Peyer's patch (tissue), 4 donors: ENCODE results near the gene POLR2J2.
"Not testable (repeated sequence)": the region's sequence is repeated elsewhere in the genome, so short reads cannot be mapped to it uniquely, and the experiment has no call there.

ENCODE experiments used
- POLR2A ChIP-seq, 2 donors: fragments of 450-650 bp; IDR thresholded peaks; one replicate each; pipeline ENCODE4 v1.5.1; 2017; ENCODE audit warnings: antibody characterized with exemption in 2 of 2, mild to moderate bottlenecking in 2 of 2, moderate library complexity in 2 of 2
- TF ChIP-seq, protein P1 (sequence below), 6 experiments: fragments of 450-650 bp in 4 of 6; fragments of 200-600 bp in 2 of 6; sonication (generic) in 1 of 6; IDR thresholded peaks; one replicate each; pipeline ENCODE4 v1.5.1; 2017 to 2019; ENCODE audit warnings: antibody characterized with exemption in 6 of 6, mild to moderate bottlenecking in 3 of 6, moderate library complexity in 1 of 6

GRCh38 chr7:102690602-102691001 is 19.1 kb upstream of the POLR2J2 start:
- TF ChIP-seq, protein P1, sequence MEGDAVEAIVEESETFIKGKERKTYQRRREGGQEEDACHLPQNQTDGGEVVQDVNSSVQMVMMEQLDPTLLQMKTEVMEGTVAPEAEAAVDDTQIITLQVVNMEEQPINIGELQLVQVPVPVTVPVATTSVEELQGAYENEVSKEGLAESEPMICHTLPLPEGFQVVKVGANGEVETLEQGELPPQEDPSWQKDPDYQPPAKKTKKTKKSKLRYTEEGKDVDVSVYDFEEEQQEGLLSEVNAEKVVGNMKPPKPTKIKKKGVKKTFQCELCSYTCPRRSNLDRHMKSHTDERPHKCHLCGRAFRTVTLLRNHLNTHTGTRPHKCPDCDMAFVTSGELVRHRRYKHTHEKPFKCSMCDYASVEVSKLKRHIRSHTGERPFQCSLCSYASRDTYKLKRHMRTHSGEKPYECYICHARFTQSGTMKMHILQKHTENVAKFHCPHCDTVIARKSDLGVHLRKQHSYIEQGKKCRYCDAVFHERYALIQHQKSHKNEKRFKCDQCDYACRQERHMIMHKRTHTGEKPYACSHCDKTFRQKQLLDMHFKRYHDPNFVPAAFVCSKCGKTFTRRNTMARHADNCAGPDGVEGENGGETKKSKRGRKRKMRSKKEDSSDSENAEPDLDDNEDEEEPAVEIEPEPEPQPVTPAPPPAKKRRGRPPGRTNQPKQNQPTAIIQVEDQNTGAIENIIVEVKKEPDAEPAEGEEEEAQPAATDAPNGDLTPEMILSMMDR (IDR thresholded peaks at IDR 0.05), result not testable (repeated sequence)
- not testable (repeated sequence) for TF ChIP-seq POLR2A (IDR thresholded peaks at IDR 0.05)
